ENCODE results near the gene ZNF644. TPM values are rescaled to one million over a fixed set of nuclear protein-coding genes. Genes with fewer than 3 reads are reported as not detected.

ZNF644 gene
- total RNA-seq, 2 experiments from 2014 or later = 42.4 to 42.8 TPM

GRCh38 chr1:91018006-91018405, 3.8 kb downstream of the ZNF644 start:
- Mint-ChIP-seq H3K36me3 (ENCODE audit: low read depth) (peaks cover 31% of the 10 kb centered on the region), H3K27me3 (ENCODE audit: low read depth) (no peaks in the 10 kb centered on the region), H3K27ac (peak overlapping the region; percentile 47), H3K4me3 (no peak overlapping the region), H3K9me3 (no peaks in the 10 kb centered on the region), H3K4me1 (ENCODE audit: low read depth) (peaks cover 66% of the 10 kb centered on the region)
- DNase-seq = no peak
- intact Hi-C loops (cut with micrococcal nuclease) = loop anchor here (1.0 to 10.0 kb wide), 3 partner anchors 63 to 147 kb away; no protein-coding TSS in a partner anchor
- CTCF ChIA-PET = interaction anchor here (0.7 to 1.1 kb wide), 2 partner anchors 63 to 149 kb away, joined by 3 read pairs; no protein-coding TSS in a partner anchor

DNA sequence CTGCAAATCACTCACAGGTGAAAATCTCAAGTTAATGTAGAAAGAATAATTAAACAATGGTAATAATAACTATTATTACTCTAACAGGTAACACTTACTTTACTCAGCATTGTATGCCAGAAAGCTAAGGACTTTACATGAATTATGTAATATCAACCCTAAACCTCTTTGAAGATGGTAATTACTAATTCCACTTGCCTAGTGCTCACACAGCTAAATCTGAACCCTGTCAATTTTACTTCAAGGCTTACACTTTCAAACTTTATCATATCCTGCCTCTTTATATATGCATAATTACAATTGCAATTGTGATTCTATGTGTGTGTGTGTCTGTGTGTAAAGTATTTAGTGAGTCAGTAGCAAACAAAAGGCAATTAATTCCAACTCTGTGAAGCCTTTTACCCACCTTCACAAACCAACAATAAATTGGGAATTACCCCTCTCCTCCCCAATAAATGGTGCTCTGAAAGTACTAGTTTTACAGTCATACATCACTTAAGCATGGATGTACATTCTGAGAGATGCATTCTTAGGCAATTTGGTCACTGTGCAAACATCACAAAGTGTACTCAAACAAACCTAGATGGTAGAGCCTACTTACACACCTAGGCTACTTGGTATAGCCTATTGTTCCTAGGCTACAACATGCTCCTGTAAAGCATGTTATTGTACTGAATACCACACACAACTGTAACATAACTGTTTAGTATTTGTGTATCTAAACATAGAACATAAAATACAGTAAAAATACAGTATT, 5.9 kb downstream of the ZNF644 start:
- intact Hi-C loops (cut with micrococcal nuclease) = loop anchor here (10.0 kb wide), 1 partner anchor 61 kb away; no protein-coding TSS in a partner anchor
- CTCF ChIA-PET = no interaction called here
- Mint-ChIP-seq H3K4me1 (ENCODE audit: low read depth) (peaks cover 76% of the 10 kb centered on the region), H3K27me3 (ENCODE audit: low read depth) (no peaks in the 10 kb centered on the region), H3K36me3 (ENCODE audit: low read depth) (peaks cover 33% of the 10 kb centered on the region), H3K9me3 (no peaks in the 10 kb centered on the region), H3K27ac (peak overlapping the region; percentile 30), H3K4me3 (no peak overlapping the region)
- no peak for DNase-seq

DNA sequence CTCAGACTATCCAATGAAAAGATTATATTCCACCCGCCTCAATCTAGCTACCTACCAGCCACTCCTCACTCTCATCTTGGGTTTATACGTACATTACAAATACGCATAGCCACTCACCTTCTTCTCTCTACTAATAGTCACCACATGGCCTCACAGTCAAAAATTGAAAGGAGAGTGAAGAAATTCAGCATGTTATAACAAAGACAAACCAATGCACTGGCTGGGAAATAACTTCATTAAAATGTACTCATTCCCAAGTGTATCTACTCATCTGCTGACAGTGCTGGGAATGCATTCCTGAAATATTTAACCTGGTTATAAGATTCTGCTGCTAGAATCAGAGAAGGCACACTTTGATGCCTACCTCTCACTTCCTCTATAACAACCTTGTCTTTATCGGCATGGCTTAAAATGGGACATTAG, 6.5 kb downstream of the ZNF644 start:
- H3K36me3 Mint-ChIP-seq (ENCODE audit: low read depth) = peaks cover 27% of the 10 kb centered on the region
- CTCF ChIA-PET = no interaction called here
- intact Hi-C loops (cut with micrococcal nuclease) = loop anchor here (10.0 kb wide), 1 partner anchor 61 kb away; no protein-coding TSS in a partner anchor
- no peaks in the 10 kb centered on the region for H3K27me3 Mint-ChIP-seq (ENCODE audit: low read depth)
- H3K9me3 Mint-ChIP-seq = no peaks in the 10 kb centered on the region
- peak overlapping the region; percentile 30 for H3K27ac Mint-ChIP-seq
- no peak overlapping the region for H3K4me3 Mint-ChIP-seq
- DNase-seq = no peak
- H3K4me1 Mint-ChIP-seq (ENCODE audit: low read depth) = peaks cover 75% of the 10 kb centered on the region

DNA sequence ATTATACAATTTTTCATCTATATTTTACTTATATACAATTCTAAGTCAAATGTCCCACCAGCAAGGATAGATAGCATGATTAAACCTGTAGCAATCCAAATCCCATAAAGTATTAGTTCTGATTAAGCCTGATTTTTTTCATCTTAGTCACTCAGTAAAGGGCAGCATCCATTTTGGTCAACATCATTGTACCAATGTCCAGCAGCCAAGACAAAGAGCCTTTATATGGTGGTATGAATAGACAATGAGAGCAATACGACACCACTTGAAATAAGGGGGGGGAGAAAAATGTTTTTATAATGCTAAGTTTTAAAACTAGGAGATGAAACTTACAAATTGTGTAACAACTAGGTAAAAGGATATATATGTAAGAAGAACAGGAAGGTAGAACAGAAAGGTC, 7.4 kb downstream of the ZNF644 start:
- Mint-ChIP-seq H3K27ac (no peak overlapping the region), H3K4me1 (ENCODE audit: low read depth) (peaks cover 72% of the 10 kb centered on the region), H3K36me3 (ENCODE audit: low read depth) (peaks cover 26% of the 10 kb centered on the region), H3K9me3 (no peaks in the 10 kb centered on the region), H3K4me3 (no peak overlapping the region), H3K27me3 (ENCODE audit: low read depth) (no peaks in the 10 kb centered on the region)
- CTCF ChIA-PET = interaction anchor here (1.3 kb wide), 1 partner anchor 164 kb away, joined by 3 read pairs; no protein-coding TSS in a partner anchor
- DNase-seq = no peak
- intact Hi-C loops (cut with micrococcal nuclease) = loop anchor here (10.0 kb wide), 1 partner anchor 60 kb away; no protein-coding TSS in a partner anchor

DNA sequence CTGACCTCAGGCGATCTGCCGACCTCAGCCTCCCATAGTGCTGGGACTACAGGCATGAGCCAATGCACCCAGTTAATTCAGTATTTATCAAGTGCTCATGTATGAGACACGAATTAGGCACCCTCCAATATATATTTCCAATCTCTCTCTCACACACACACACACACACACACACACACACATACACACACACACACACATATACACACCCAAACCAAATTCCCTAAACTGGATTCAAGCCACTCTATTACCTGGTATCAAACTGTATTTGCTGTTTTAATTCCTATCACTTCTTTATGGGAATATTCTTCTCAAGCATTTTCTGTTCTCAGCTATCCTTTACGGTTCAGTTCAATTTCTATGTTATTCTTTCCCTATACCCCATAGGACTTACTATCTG, 8.5 kb downstream of the ZNF644 start:
- H3K9me3 Mint-ChIP-seq = no peaks in the 10 kb centered on the region
- CTCF ChIA-PET = interaction anchor here (1.3 kb wide), 1 partner anchor 162 kb away, joined by 3 read pairs; no protein-coding TSS in a partner anchor
- intact Hi-C loops (cut with micrococcal nuclease) = loop anchor here (10.0 kb wide), 1 partner anchor 59 kb away; no protein-coding TSS in a partner anchor
- peaks cover 68% of the 10 kb centered on the region for H3K4me1 Mint-ChIP-seq (ENCODE audit: low read depth)
- H3K27me3 Mint-ChIP-seq (ENCODE audit: low read depth) = no peaks in the 10 kb centered on the region
- DNase-seq = no peak
- peaks cover 24% of the 10 kb centered on the region for H3K36me3 Mint-ChIP-seq (ENCODE audit: low read depth)
- H3K27ac Mint-ChIP-seq = no peak overlapping the region
- H3K4me3 Mint-ChIP-seq = no peak overlapping the region

GRCh38 chr1:91012196-91012595, 9.6 kb downstream of the ZNF644 start:
- Mint-ChIP-seq H3K36me3 (ENCODE audit: low read depth) (peaks cover 25% of the 10 kb centered on the region), H3K27me3 (ENCODE audit: low read depth) (no peaks in the 10 kb centered on the region), H3K4me1 (ENCODE audit: low read depth) (peaks cover 69% of the 10 kb centered on the region), H3K27ac (no peak overlapping the region), H3K9me3 (no peaks in the 10 kb centered on the region), H3K4me3 (no peak overlapping the region)
- intact Hi-C loops (cut with micrococcal nuclease) = loop anchor here (10.0 kb wide), 1 partner anchor 57 kb away; no protein-coding TSS in a partner anchor
- CTCF ChIA-PET = interaction anchor here (0.7 kb wide), 1 partner anchor 151 kb away, joined by 4 read pairs; no protein-coding TSS in a partner anchor
- no peak for DNase-seq

GRCh38 chr1:91011726-91012125, 10.1 kb downstream of the ZNF644 start:
- intact Hi-C loops (cut with micrococcal nuclease) = loop anchor here (10.0 kb wide), 1 partner anchor 57 kb away; no protein-coding TSS in a partner anchor
- Mint-ChIP-seq H3K27ac (no peak overlapping the region), H3K4me1 (ENCODE audit: low read depth) (peaks cover 68% of the 10 kb centered on the region), H3K27me3 (ENCODE audit: low read depth) (no peaks in the 10 kb centered on the region), H3K36me3 (ENCODE audit: low read depth) (peaks cover 27% of the 10 kb centered on the region), H3K4me3 (no peak overlapping the region), H3K9me3 (no peaks in the 10 kb centered on the region)
- CTCF ChIA-PET = no interaction called here
- no peak for DNase-seq

- Mint-ChIP-seq H3K27me3 (ENCODE audit: low read depth) (no peaks in the 10 kb centered on the region), H3K4me3 (no peak overlapping the region)
Observed at GRCh38 chr1:91007827-91008226, 14.0 kb downstream of the ZNF644 start.

GRCh38 chr1:91007092-91007491, 14.7 kb downstream of the ZNF644 start:
- H3K36me3 Mint-ChIP-seq (ENCODE audit: low read depth) = peaks cover 43% of the 10 kb centered on the region
- peaks cover 7% of the 10 kb centered on the region for H3K9me3 Mint-ChIP-seq
- intact Hi-C loops (cut with micrococcal nuclease) = no loop called here

More at GRCh38 chr1:91007827-91008226, 14.0 kb downstream of the ZNF644 start:
- no peak for DNase-seq
- intact Hi-C loops (cut with micrococcal nuclease) = no loop called here
- H3K36me3 Mint-ChIP-seq (ENCODE audit: low read depth) = peaks cover 41% of the 10 kb centered on the region
- peaks cover 7% of the 10 kb centered on the region for H3K9me3 Mint-ChIP-seq
- H3K4me1 Mint-ChIP-seq (ENCODE audit: low read depth) = peaks cover 69% of the 10 kb centered on the region
- CTCF ChIA-PET = no interaction called here
- no peak overlapping the region for H3K27ac Mint-ChIP-seq

DNA sequence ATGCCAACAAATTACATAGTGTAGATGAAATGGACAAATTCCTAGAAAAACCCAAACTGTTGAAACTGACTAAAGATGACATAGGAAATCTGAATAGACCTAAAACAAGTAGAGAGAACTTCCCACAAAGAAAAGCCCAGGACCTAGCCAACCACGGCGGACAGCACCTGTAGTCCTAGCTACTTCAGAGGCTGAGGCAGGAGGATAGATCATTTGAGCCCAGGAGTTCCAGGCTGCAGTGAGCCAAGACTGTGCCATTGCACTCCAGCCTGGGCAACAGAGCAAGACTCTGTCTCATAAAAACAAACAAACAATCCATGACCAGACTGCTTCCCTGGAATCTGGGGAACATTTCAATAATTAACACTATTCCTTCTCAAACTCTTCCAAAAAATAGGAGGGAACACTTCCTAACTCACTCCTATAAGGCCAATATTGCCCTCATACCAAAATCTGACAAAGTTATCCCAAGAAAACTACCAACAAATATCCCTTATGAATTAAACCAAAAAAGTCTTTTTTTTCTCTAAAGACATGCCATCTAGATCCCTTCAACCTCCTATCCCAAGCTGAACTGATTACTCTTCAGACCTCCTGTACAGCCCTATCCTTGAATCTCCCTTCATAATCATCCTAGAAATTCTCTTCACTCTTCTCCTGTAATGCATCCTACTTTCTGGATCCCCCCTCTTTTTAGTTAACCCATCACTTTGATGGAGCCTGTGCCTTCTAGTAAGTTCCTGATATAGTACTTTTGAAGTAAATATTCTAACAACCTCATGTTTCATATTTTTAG, 15.5 kb downstream of the ZNF644 start:
- Mint-ChIP-seq H3K4me1 (ENCODE audit: low read depth) (peaks cover 63% of the 10 kb centered on the region), H3K36me3 (ENCODE audit: low read depth) (peaks cover 48% of the 10 kb centered on the region)

More at GRCh38 chr1:91007092-91007491, 14.7 kb downstream of the ZNF644 start:
- Mint-ChIP-seq H3K4me1 (ENCODE audit: low read depth) (peaks cover 62% of the 10 kb centered on the region), H3K4me3 (no peak overlapping the region), H3K27me3 (ENCODE audit: low read depth) (no peaks in the 10 kb centered on the region), H3K27ac (no peak overlapping the region)
- CTCF ChIA-PET = no interaction called here
- no peak for DNase-seq

DNA sequence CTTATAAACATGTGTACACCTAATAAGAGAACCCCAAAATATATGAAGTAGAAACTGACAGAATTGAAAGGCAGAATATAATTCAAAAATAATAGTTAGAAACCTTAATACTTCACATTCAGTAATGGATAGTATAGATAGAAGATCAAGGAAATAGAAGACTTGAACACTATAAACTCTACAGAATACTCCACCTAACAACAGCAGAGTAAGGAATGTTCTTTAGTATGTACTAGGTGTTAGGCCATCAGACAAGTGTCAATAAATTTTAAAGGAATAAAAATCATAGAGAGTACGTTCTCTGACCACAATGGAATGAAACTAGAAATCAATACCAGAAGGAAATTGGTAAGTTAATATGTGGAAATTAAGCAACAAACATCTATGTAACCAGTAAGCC, 16.6 kb downstream of the ZNF644 start:
- CTCF ChIA-PET = no interaction called here
- no peaks in the 10 kb centered on the region for H3K27me3 Mint-ChIP-seq (ENCODE audit: low read depth)
- no peak overlapping the region for H3K27ac Mint-ChIP-seq
- H3K4me3 Mint-ChIP-seq = no peak overlapping the region
- peaks cover 66% of the 10 kb centered on the region for H3K4me1 Mint-ChIP-seq (ENCODE audit: low read depth)
- DNase-seq = no peak
- intact Hi-C loops (cut with micrococcal nuclease) = no loop called here
- H3K9me3 Mint-ChIP-seq = peaks cover 13% of the 10 kb centered on the region
- peaks cover 55% of the 10 kb centered on the region for H3K36me3 Mint-ChIP-seq (ENCODE audit: low read depth)

More for the DNA sequence above, 15.5 kb downstream of the ZNF644 start:
- intact Hi-C loops (cut with micrococcal nuclease) = no loop called here
- Mint-ChIP-seq H3K27me3 (ENCODE audit: low read depth) (no peaks in the 10 kb centered on the region), H3K9me3 (peaks cover 7% of the 10 kb centered on the region), H3K4me3 (no peak overlapping the region), H3K27ac (no peak overlapping the region)
- CTCF ChIA-PET = no interaction called here
- DNase-seq = no peak

- no peaks in the 10 kb centered on the region for H3K27me3 Mint-ChIP-seq (ENCODE audit: low read depth)
- no peak overlapping the region for H3K27ac Mint-ChIP-seq
- H3K36me3 Mint-ChIP-seq (ENCODE audit: low read depth) = peaks cover 63% of the 10 kb centered on the region
- peaks cover 69% of the 10 kb centered on the region for H3K4me1 Mint-ChIP-seq (ENCODE audit: low read depth)
- peaks cover 18% of the 10 kb centered on the region for H3K9me3 Mint-ChIP-seq
- CTCF ChIA-PET = no interaction called here
- no peak overlapping the region for H3K4me3 Mint-ChIP-seq
- intact Hi-C loops (cut with micrococcal nuclease) = no loop called here
- no peak for DNase-seq
Observed at GRCh38 chr1:91004145-91004544, 17.7 kb downstream of the ZNF644 start.

Measured in activated naive CD4-positive, alpha-beta T cell treated with anti-CD3 and anti-CD28 coated beads for 36 hours (primary cell).